ENCODE results near the gene CD109. TPM values are rescaled to one million over a fixed set of nuclear protein-coding genes. Genes with fewer than 3 reads are reported as not detected.

CD109 gene
- total RNA-seq, 4 donors from 2014 or later, result 13.4 to 29.3 (median 20.2) TPM

GRCh38 chr6:73690056-73690455 lies 5.9 kb upstream of the CD109 start:
- DNase-seq (ENCODE audit: low spot score), result no peak
- TF ChIP-seq CTCF (IDR thresholded peaks at IDR 0.05), result no peak
- ATAC-seq (ENCODE audit: low FRiP score), result no peak

- DNase-seq (ENCODE audit: low spot score) (no peak), ATAC-seq (ENCODE audit: low FRiP score) (no peak)
- no peak for TF ChIP-seq CTCF (IDR thresholded peaks at IDR 0.05)
Measured at GRCh38 chr6:73691512-73691911, 4.5 kb upstream of the CD109 start.

- ATAC-seq (ENCODE audit: low FRiP score), result peak; percentile 49
- no peak for TF ChIP-seq CTCF (IDR thresholded peaks at IDR 0.05)
- DNase-seq (ENCODE audit: low spot score), result no peak
Measured at GRCh38 chr6:73694711-73695411, 1.1 kb upstream of the CD109 start.

- ATAC-seq (ENCODE audit: low FRiP score), result no peak
- no peak for TF ChIP-seq CTCF (IDR thresholded peaks at IDR 0.05)
- DNase-seq (ENCODE audit: low spot score), result no peak
Measured at GRCh38 chr6:73696966-73697655, 1.1 kb downstream of the CD109 start.

GRCh38 chr6:73699676-73700459 lies 3.9 kb downstream of the CD109 start:
- DNase-seq (ENCODE audit: low spot score), result no peak
- TF ChIP-seq CTCF (IDR thresholded peaks at IDR 0.05), result no peak
- ATAC-seq (ENCODE audit: low FRiP score), result no peak

- ATAC-seq (ENCODE audit: low FRiP score), result no peak
- DNase-seq (ENCODE audit: low spot score), result no peak
- no peak for TF ChIP-seq CTCF (IDR thresholded peaks at IDR 0.05)
Measured at GRCh38 chr6:73702444-73702843, 6.4 kb downstream of the CD109 start.
